ENCODE measurements around the gene MAST3. TPM values are rescaled to one million over a fixed set of nuclear protein-coding genes. Genes with fewer than 3 reads are reported as not detected.

Gene MAST3
- polyA plus RNA-seq, 1 donor from 2014 or later: 2.3 TPM

DNA sequence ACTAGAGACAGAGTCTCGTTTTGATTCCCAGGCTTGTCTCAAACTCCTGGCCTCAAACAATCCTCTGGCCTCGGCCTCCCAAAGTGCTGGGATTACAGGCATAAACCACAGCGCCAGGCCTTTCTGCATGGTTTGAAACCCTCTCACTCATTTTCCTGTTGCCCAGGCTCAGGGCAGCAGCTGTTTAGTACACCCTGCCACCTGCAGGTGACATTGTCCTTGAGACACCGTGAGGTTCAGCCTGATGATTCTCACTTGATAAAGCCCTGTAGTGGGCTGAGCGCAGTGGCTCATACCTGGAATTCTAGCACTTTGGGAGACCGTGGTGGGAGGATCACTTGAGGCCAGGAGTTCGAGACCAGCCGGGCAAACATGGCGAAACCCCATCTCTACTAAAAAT lies 23.4 kb upstream of the MAST3 start:
- Histone ChIP-seq H4K20me1 (ENCODE audit: insufficient read depth) (no peaks in the 10 kb centered on the region), H3F3A (ENCODE audit: insufficient read depth, low read length, poor library complexity, severe bottlenecking) (no peaks in the 10 kb centered on the region), H3K4me2 (ENCODE audit: low read length) (no peak overlapping the region), H3K27ac (ENCODE audit: low read length) (no peak overlapping the region), H3K36me3 (ENCODE audit: insufficient read depth, low read length) (no peaks in the 10 kb centered on the region), H3K9ac (ENCODE audit: low read length) (no peak overlapping the region), H3K9me3 (ENCODE audit: low read length) (no peaks in the 10 kb centered on the region), H3K4me3 (ENCODE audit: low read length) (no peak overlapping the region), H3K79me2 (replicated peaks; ENCODE audit: insufficient read depth, low read length) (no peaks in the 10 kb centered on the region), H3K9me2 (ENCODE audit: insufficient read depth, low read length) (no peaks in the 10 kb centered on the region), H3K27me3 (ENCODE audit: insufficient read depth, low read depth, low read length) (no peaks in the 10 kb centered on the region), H2AFZ (ENCODE audit: low read depth, low read length) (no peak overlapping the region)
- TF ChIP-seq MXI1 (conservative IDR thresholded peaks at IDR 0.05; ENCODE audit: poor library complexity, severe bottlenecking): no peak
- TF ChIP-seq, protein P1, sequence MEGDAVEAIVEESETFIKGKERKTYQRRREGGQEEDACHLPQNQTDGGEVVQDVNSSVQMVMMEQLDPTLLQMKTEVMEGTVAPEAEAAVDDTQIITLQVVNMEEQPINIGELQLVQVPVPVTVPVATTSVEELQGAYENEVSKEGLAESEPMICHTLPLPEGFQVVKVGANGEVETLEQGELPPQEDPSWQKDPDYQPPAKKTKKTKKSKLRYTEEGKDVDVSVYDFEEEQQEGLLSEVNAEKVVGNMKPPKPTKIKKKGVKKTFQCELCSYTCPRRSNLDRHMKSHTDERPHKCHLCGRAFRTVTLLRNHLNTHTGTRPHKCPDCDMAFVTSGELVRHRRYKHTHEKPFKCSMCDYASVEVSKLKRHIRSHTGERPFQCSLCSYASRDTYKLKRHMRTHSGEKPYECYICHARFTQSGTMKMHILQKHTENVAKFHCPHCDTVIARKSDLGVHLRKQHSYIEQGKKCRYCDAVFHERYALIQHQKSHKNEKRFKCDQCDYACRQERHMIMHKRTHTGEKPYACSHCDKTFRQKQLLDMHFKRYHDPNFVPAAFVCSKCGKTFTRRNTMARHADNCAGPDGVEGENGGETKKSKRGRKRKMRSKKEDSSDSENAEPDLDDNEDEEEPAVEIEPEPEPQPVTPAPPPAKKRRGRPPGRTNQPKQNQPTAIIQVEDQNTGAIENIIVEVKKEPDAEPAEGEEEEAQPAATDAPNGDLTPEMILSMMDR (IDR thresholded peaks at IDR 0.05; ENCODE audit: poor library complexity, severe bottlenecking): no peak
- TF ChIP-seq TAF1 (IDR thresholded peaks at IDR 0.05; ENCODE audit: low read depth): no peak
- no peak for TF ChIP-seq POLR2AphosphoS5 (IDR thresholded peaks at IDR 0.05)

DNA sequence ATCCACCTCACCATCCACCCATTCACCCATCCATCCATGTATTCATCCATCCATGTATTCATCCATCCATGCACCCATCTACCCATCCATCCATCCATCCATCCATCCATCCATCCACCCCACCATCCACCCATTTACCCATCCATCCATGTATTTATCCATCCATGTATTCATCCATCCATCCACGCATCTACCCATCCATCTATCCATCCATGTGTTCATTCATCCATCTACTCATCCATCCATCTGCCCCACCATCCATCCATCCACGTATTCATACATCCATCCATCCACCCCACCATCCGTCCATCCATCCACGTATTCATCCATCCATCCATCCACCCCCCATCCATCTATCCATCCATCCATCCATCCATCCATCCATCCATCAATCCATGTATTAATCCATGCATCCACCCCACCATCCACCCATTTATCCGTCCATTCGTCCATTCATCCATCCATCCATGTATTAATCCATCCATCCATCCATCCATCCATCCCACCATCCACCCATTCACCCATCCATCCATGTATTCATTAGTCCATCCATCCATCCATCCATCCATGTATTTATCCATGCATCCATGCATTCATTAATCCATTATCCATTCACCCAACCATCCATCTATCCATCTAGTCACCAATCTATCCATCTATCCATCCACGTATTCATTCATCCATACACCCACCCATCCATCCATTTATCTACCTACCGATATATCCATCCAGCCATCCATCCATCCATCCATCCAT lies 13.5 kb upstream of the MAST3 start:
- H3K9me3 ChIP-seq (ENCODE audit: low read length): no peaks in the 10 kb centered on the region
- no peak overlapping the region for H3K4me2 ChIP-seq (ENCODE audit: low read length)
- no peak overlapping the region for H3K27ac ChIP-seq (ENCODE audit: low read length)
- no peaks in the 10 kb centered on the region for H3K79me2 ChIP-seq (replicated peaks; ENCODE audit: insufficient read depth, low read length)
- H3K27me3 ChIP-seq (ENCODE audit: insufficient read depth, low read depth, low read length): no peaks in the 10 kb centered on the region
- TF ChIP-seq, protein P2, sequence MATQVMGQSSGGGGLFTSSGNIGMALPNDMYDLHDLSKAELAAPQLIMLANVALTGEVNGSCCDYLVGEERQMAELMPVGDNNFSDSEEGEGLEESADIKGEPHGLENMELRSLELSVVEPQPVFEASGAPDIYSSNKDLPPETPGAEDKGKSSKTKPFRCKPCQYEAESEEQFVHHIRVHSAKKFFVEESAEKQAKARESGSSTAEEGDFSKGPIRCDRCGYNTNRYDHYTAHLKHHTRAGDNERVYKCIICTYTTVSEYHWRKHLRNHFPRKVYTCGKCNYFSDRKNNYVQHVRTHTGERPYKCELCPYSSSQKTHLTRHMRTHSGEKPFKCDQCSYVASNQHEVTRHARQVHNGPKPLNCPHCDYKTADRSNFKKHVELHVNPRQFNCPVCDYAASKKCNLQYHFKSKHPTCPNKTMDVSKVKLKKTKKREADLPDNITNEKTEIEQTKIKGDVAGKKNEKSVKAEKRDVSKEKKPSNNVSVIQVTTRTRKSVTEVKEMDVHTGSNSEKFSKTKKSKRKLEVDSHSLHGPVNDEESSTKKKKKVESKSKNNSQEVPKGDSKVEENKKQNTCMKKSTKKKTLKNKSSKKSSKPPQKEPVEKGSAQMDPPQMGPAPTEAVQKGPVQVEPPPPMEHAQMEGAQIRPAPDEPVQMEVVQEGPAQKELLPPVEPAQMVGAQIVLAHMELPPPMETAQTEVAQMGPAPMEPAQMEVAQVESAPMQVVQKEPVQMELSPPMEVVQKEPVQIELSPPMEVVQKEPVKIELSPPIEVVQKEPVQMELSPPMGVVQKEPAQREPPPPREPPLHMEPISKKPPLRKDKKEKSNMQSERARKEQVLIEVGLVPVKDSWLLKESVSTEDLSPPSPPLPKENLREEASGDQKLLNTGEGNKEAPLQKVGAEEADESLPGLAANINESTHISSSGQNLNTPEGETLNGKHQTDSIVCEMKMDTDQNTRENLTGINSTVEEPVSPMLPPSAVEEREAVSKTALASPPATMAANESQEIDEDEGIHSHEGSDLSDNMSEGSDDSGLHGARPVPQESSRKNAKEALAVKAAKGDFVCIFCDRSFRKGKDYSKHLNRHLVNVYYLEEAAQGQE (IDR thresholded peaks at IDR 0.05; ENCODE audit: borderline replicate concordance): no peak
- TF ChIP-seq EP300 (conservative IDR thresholded peaks at IDR 0.05; ENCODE audit: poor library complexity, severe bottlenecking) (no peak), RAD21 (conservative IDR thresholded peaks at IDR 0.05) (no peak), SMC3 (conservative IDR thresholded peaks at IDR 0.05; ENCODE audit: poor library complexity) (no peak), TAF1 (IDR thresholded peaks at IDR 0.05; ENCODE audit: low read depth) (no peak), EZH2 (IDR thresholded peaks at IDR 0.05; ENCODE audit: borderline replicate concordance, insufficient read depth, low read length, poor library complexity, severe bottlenecking) (no peak), MXI1 (conservative IDR thresholded peaks at IDR 0.05; ENCODE audit: poor library complexity, severe bottlenecking) (no peak), POLR2AphosphoS5 (IDR thresholded peaks at IDR 0.05) (no peak)
- TF ChIP-seq, protein P1 (IDR thresholded peaks at IDR 0.05; ENCODE audit: poor library complexity, severe bottlenecking): no peak
- no peaks in the 10 kb centered on the region for H3F3A ChIP-seq (ENCODE audit: insufficient read depth, low read length, poor library complexity, severe bottlenecking)
- H2AFZ ChIP-seq (ENCODE audit: low read depth, low read length): no peak overlapping the region
- no peaks in the 10 kb centered on the region for H3K36me3 ChIP-seq (ENCODE audit: insufficient read depth, low read length)
- H3K4me3 ChIP-seq (ENCODE audit: low read length): no peak overlapping the region
- no peaks in the 10 kb centered on the region for H3K9me2 ChIP-seq (ENCODE audit: insufficient read depth, low read length)
- no peak overlapping the region for H3K9ac ChIP-seq (ENCODE audit: low read length)
- H4K20me1 ChIP-seq (ENCODE audit: insufficient read depth): no peaks in the 10 kb centered on the region
